ENCODE measurements around the gene CYP39A1. TPM values are rescaled to one million over a fixed set of nuclear protein-coding genes. Genes with fewer than 3 reads are reported as not detected.

The CYP39A1 gene
- total and polyA plus RNA-seq, 9 of the 15 experiments (the other 6 are each of a cell fraction or from before 2014, with no cell fraction given), result not detected

GRCh38 chr6:46690141-46690755 is 37.6 kb upstream of the CYP39A1 start:
- no TSS peak for BruUV-seq (replicated peaks)
- no peak overlapping the region for H3K4me3 ChIP-seq
- ChIA-PET CTCF (ENCODE audit: low intra/inter-chr PET ratio) (no interaction called here), POLR2A (no interaction called here)
- H3K4me1 ChIP-seq (replicated peaks in 1 of 2; ENCODE audit: control insufficient read depth in 2 of 2, insufficient read depth in 2 of 2, low read length in 2 of 2), result peaks cover 0 to 14% of the 10 kb centered on the region in 2 experiments; a peak in 2 of 5 replicates
- H3K9me1 ChIP-seq (ENCODE audit: control insufficient read depth, insufficient read depth, low read length), result no peaks in the 10 kb centered on the region
- H3K4me2 ChIP-seq (ENCODE audit: insufficient read depth, low read length), result no peak overlapping the region
- FAIRE-seq, result no peak
- intact Hi-C loops (cut with micrococcal nuclease), result no loop called here
- no peaks in the 10 kb centered on the region for H3K79me2 ChIP-seq (ENCODE audit: control insufficient read depth, insufficient read depth, low read length)
- H3K9me3 ChIP-seq (replicated peaks; ENCODE audit: control insufficient read depth, insufficient read depth, low read depth, low read length), result no peaks in the 10 kb centered on the region
- no peak overlapping the region for H2AFZ ChIP-seq (ENCODE audit: low read depth, low read length)
- no peak overlapping the region for H3K27ac ChIP-seq (ENCODE audit: extremely low read depth, low read depth, low read length)
- H3K36me3 ChIP-seq (ENCODE audit: control insufficient read depth, insufficient read depth, low read length), result no peaks in the 10 kb centered on the region
- 0% methylated on average over 2 of the region's 2 CpGs for WGBS (ENCODE audit: insufficient coverage, low coverage, missing lambda C conversion rate)
- H3K9ac ChIP-seq (ENCODE audit: insufficient read depth in 1 of 2, low read depth in 2 of 2, low read length in 2 of 2), result no peak overlapping the region
- in situ Hi-C loops (cut with MboI), result no loop called here
- no peak for ATAC-seq
- no peak for DNase-seq (ENCODE audit: extremely low read depth in 1 of 4, low spot score in 3 of 4)
- H4K20me1 ChIP-seq (replicated peaks; ENCODE audit: control insufficient read depth, insufficient read depth, low read length), result no peaks in the 10 kb centered on the region
- H3K27me3 ChIP-seq (ENCODE audit: control insufficient read depth in 2 of 2, insufficient read depth in 2 of 2, low read length in 2 of 2), result peaks cover 0 to 11% of the 10 kb centered on the region in 2 experiments; a peak in 1 of 5 replicates
- TF ChIP-seq SP1 (CRISPR knock-in tag; IDR thresholded peaks at IDR 0.05) (no peak), ZNF589 (CRISPR knock-in tag; IDR thresholded peaks at IDR 0.05; ENCODE audit: low read depth) (no peak), MTA3 (IDR thresholded peaks at IDR 0.05; ENCODE audit: borderline replicate concordance) (no peak), PHTF2 (CRISPR knock-in tag; IDR thresholded peaks at IDR 0.05) (no peak), HNRNPLL (IDR thresholded peaks at IDR 0.05; ENCODE audit: low read depth, low read length, poor library complexity, severe bottlenecking) (no peak), NBN (IDR thresholded peaks at IDR 0.05; ENCODE audit: low read depth) (no peak), TEAD2 (tag; IDR thresholded peaks at IDR 0.05) (no peak), NFIX (CRISPR knock-in tag; IDR thresholded peaks at IDR 0.05; ENCODE audit: low read depth) (no peak), MTA1 (IDR thresholded peaks at IDR 0.05; ENCODE audit: borderline replicate concordance) (no peak), ZSCAN29 (IDR thresholded peaks at IDR 0.05) (no peak), SMC3 (conservative IDR thresholded peaks at IDR 0.05; ENCODE audit: insufficient read depth, low read depth, low read length) (no peak)
- TF ChIP-seq, protein P1, sequence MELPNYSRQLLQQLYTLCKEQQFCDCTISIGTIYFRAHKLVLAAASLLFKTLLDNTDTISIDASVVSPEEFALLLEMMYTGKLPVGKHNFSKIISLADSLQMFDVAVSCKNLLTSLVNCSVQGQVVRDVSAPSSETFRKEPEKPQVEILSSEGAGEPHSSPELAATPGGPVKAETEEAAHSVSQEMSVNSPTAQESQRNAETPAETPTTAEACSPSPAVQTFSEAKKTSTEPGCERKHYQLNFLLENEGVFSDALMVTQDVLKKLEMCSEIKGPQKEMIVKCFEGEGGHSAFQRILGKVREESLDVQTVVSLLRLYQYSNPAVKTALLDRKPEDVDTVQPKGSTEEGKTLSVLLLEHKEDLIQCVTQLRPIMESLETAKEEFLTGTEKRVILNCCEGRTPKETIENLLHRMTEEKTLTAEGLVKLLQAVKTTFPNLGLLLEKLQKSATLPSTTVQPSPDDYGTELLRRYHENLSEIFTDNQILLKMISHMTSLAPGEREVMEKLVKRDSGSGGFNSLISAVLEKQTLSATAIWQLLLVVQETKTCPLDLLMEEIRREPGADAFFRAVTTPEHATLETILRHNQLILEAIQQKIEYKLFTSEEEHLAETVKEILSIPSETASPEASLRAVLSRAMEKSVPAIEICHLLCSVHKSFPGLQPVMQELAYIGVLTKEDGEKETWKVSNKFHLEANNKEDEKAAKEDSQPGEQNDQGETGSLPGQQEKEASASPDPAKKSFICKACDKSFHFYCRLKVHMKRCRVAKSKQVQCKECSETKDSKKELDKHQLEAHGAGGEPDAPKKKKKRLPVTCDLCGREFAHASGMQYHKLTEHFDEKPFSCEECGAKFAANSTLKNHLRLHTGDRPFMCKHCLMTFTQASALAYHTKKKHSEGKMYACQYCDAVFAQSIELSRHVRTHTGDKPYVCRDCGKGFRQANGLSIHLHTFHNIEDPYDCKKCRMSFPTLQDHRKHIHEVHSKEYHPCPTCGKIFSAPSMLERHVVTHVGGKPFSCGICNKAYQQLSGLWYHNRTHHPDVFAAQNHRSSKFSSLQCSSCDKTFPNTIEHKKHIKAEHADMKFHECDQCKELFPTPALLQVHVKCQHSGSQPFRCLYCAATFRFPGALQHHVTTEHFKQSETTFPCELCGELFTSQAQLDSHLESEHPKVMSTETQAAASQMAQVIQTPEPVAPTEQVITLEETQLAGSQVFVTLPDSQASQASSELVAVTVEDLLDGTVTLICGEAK (IDR thresholded peaks at IDR 0.05), result no peak
- TF ChIP-seq, protein P1 (CRISPR knock-in tag; IDR thresholded peaks at IDR 0.05), result no peak
- TF ChIP-seq, protein P2, sequence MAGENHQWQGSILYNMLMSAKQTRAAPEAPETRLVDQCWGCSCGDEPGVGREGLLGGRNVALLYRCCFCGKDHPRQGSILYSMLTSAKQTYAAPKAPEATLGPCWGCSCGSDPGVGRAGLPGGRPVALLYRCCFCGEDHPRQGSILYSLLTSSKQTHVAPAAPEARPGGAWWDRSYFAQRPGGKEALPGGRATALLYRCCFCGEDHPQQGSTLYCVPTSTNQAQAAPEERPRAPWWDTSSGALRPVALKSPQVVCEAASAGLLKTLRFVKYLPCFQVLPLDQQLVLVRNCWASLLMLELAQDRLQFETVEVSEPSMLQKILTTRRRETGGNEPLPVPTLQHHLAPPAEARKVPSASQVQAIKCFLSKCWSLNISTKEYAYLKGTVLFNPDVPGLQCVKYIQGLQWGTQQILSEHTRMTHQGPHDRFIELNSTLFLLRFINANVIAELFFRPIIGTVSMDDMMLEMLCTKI (IDR thresholded peaks at IDR 0.05; ENCODE audit: partially characterized antibody), result no peak

Data from K562 (cell line).